TTC549 (cell line): Measurements from ENCODE around the gene RRP1B.
"Not testable (repeated sequence)": the region's sequence is repeated elsewhere in the genome, so short reads cannot be mapped to it uniquely, and the experiment has no call there.

ENCODE experiments used
- FAIRE-seq: peaks from 2 replicates; lab custom pipeline; 2012; peaks lifted over from hg19 to GRCh38; lab: Jason Lieb, UNC

Gene RRP1B

DNA sequence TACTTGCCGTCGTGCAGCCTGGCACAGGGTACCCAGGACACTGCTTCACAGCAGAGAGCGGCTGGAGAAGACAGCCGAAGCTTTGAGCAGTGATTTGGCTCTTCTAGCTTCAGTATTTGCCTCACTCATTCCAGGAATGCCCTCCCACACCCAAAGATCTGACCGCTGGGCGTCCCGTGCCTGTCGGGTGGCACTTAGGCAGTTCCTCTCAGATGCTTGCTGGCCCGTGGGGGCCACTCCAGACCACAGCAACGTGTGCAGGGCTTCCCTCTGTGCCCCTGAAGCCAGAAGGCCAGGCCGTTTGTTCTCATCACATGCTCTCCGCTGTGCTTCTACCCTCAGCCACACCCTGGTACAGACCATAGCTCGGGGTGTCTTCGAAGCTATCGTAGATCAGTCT, 17.0 kb downstream of the RRP1B start:
- no peak for FAIRE-seq

DNA sequence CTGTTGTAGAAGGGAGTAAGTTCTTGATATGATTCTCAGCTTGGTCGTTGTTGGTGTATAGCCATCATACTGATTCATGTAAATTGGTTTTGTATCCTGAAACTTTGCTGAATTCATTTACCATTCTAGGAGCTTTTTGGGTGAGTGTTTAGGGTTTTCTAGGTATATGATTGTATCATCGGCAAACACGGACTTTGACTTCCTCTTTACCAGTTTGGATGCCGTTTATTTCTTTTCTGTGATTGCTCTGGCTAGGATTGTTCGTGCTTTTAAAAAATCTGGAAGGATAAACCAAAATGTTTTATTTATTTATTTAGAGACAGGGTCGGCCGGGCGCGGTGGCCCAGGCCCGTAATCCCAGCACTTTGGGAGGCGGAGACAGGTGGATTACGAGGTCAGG, 20.6 kb downstream of the RRP1B start:
- no peak for FAIRE-seq

DNA sequence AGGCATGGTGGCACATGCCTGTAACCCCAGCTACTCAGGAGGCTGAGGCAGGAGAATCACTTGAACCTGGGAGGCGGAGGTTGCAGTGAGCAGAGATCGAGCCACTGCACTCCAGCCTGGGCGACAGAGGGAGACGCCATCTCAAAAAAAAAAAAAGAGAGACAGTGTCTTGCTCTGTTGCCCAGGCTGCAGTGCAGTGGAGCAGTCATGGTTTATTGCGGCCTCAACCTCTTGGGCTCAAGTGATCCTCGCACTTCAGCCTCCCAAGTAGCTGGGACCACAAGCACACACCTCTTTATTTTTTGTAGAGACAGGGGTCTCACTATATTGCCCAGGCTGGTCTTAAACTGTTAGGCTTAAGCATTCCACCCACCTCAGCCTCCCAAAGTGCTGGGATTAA, 21.1 kb downstream of the RRP1B start:
- not testable (repeated sequence) for FAIRE-seq

DNA sequence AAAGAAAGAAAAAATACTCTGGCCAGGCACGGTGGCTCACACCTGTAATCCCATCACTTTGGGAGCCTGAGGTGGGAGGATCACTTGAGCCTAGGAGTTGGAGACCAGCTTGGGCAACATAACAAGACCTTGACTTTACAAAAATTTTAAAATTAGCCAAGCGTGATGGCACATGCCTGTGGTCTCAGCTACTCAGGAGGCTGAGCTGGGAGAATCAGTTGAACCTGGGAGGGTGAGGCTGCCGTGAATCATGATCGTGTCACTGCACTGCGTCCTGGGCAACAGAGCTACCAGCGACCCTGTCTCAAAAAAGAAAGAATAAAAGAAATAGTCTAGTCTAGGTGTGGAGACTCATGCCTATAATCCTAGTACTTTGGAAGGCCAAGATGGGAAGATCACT, 22.3 kb downstream of the RRP1B start:
- no peak for FAIRE-seq

DNA sequence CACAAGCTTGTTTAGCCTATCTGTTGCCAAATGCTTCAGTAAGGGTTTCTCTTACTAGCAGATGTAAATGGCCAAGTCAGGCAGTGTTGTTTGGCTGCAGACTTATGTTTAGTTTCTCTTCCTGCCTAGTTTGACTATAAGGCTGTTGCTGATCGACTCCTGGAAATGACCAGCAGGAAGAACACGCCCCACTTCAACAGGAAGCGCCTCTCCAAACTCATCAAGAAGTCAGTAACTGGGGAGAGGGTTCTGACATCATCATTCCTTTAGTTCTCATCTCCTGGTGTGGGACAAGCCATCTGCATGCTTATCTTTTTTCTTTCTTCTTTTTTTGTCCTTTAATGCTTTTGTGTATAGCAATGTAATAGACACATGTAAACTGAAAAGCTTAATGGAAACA, 25.1 kb downstream of the RRP1B start:
- FAIRE-seq: no peak

DNA sequence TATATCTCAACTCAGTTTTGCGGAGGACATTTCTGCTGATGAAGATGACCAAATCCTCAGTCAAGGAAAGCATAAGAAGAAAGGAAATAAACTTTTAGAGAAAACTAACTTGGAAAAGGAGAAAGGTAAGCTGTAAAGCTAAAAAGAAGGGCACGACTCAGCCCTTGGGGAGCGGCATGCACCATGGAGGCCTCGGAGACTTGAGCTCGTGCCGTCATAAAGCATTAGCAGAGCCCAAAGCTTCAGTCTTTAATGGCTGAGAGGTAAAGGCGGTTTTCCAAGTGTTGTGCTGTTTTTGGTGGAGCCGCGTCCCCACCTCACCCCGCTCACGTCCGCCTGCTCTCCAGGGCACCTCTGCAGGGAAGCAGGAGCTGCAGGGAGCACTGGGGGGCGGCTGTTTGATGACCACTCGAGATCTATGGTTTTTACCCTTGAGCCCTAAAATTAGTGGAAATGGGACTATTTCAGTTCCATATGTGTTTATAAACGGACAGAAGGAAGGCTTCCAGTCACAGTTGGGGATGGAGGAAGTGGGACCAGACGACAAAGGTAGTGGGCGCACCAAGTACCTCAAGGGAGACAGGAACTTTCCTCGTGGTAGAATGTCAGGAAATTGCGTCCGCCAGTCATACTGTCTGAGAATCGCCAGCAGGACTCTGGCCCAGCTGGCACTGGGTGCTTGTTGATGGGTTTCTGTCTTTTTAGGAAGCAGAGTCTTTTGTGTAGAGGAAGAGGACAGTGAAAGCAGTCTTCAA, 27.6 kb downstream of the RRP1B start:
- FAIRE-seq: no peak

DNA sequence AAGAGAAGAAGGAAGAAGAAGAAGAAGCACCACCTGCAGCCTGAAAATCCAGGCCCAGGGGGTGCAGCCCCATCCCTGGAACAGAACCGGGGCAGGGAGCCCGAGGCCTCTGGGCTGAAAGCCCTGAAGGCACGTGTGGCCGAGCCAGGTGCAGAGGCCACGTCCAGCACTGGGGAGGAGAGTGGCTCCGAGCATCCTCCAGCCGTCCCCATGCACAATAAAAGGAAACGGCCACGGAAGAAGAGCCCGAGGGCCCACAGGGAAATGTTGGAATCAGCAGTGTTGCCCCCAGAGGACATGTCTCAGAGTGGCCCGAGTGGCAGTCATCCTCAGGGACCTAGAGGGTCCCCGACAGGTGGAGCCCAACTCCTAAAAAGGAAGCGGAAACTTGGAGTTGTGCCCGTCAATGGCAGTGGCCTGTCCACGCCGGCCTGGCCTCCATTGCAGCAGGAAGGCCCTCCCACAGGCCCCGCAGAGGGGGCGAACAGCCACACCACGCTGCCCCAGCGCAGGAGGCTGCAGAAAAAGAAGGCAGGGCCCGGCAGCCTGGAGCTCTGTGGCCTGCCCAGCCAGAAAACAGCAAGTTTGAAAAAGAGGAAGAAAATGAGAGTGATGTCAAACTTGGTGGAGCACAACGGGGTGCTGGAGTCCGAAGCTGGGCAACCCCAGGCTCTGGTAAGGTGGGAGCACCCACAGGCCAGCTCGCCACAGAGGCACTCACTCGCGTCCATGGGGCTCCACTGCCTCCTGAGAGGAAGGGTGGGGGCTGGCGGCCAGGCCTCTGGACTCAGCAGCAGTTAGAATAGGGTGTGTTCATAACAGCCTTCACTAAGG, 28.4 kb downstream of the RRP1B start:
- no peak for FAIRE-seq

DNA sequence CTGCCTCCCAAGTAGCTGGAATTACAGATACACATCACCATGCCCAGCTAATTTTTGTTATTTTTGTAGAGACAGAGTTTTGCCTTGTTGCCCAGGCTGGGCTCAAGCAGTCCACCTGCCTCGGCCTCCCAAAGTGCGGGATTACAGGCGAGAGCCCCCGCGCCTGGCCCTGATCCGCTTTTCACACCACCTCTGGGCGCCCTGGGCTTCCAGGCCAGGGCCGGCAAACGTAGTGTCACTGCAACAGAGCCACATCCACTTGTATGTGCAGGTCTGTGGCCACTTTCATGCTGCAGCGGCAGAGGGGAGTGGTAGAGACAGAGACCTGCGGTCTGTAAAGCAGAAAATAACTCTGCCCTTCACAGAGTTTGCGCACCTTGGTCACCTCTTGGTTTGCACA, 29.5 kb downstream of the RRP1B start:
- FAIRE-seq: no peak

DNA sequence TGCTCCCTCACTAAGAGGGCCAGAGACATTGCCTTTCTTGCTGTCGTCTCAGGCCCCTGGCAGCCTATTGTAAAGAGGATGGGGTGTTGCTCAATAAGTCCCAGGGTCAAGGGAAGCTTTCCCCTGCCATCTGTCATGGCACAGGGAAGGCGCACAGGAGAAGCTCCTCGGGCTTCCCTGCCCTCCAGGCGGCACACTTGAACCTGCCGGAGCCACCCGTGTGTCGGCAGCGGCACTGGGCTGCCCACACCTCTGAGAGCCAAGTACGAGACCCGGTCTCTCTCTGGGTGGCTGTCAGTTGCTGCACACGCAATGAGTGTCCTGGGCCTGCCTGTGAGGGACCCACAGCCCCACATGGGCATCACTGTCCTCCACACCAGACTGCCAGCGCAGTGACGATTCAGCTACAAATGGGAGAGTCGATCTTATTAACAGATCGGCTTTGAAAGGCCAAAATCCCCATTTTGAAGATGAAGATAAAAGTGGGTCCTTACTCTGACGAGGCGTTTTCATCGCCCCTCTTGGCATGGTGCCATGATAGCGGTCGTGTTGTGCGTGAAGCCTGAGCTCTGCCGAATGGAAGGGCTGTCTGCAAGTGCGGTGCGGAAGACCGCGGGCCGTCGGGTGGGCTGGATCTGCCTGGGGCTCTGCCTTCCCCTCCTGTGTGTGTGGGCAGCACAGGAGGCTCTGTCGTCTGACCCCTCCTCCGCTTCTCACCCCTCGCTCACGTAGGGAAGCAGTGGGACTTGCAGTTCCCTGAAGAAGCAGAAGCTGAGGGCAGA, 30.4 kb downstream of the RRP1B start:
- FAIRE-seq: no peak

DNA sequence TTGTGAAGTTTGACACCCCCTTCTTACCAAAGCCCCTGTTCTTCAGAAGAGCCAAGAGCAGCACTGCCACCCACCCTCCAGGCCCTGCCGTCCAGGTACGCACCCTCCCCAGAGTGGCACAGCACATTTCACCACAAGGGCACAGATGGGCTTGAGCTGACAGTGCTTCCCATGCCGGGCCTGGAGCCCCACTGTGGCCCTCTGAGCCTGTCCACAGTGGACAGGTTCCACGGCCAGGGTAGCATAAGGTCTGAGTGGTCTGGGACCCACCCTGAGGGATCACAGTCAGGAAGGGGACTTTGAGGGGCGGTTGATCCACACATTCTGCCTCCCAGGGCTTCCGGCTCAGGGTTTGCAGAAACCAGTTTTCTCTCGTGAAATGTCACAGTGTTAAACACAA, 31.0 kb downstream of the RRP1B start:
- no peak for FAIRE-seq

DNA sequence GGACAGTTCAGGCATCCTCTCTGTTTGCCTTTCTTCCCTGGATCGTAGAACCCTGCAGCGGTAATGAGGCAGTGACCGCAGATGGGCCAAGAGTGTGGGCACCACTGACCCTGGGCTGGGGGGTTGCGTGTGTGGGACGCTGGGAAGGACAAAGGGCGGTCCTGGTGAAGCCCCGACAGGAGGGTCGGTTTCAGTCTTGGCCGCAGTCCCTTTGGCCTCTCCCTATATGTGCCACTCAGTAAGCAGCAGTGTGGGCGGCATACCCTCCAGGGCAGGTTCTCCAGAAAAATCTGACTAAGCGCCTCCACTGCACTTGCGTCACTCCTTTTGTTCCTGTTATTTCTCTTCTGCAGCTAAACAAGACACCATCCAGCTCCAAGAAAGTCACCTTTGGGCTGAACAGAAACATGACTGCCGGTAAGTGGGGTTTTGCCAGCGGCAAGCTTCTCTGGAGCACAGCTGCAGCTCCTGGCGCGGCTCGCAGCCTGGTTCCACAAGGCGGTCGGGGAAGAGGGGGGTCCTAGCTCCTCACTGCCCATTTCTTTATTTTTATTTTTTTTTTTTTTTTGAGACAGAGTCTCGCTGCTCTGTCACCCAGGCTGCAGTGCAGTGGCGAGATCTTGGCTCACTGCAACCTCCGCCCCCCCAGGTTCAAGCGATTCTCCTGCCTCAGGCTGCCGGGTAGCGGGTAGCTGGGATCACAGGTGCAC, 31.9 kb downstream of the RRP1B start:
- FAIRE-seq: no peak

DNA sequence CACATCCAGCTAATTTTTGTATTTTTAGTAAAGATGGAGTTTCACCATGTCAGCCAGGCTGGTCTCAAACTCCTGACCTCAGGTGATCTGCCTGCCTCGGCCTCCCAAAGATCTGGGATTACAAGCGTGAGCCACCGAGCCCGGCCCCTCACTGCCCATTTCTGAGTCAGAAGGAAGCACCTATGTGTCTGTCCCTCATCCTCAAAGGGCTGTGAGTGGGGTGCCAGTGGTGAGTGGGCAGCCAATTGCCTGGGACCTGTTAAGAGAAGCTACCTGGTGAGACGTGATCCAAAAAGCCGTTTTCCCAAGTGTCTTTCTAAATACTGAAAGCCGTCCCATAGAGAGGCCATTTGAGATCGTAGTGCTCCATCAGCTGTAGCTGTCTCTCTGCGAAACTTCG, 32.4 kb downstream of the RRP1B start:
- no peak for FAIRE-seq

DNA sequence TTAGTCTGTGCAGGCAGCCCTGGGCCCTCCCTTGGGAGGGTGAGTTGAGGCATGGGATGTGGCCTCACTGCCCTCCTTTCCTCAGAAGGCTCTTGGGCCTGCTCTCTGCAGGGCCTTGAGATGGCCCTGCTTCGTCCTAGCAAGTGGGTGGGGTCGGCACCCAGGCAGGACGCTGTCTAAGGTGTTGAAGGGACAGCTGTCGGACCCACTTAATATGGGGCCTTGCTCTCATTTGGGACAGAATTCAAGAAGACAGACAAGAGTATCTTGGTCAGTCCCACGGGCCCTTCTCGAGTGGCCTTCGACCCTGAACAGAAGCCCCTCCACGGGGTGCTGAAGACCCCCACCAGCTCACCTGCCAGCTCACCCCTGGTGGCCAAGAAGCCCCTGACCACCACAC, 33.6 kb downstream of the RRP1B start:
- FAIRE-seq: no peak

DNA sequence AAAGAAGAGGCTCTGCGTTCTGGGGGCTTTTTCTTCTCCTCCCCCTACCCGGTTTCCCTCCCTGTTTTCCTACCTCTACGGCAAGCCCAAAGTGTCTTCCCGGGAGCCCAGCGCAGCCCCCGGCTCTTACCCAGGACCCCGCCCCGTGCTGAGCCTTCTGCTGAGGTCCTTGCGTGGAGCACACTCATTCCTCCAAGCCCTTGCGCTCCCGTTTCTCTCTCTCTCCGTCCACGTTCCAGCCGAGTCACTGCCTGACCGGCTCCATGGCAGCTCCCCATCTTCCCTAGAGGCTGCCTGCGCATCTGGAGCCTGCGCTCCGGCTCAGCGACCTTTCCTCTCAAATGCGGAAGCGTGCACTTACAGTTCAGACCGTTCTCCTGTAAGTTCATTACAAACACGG, 34.6 kb downstream of the RRP1B start:
- FAIRE-seq: no peak

DNA sequence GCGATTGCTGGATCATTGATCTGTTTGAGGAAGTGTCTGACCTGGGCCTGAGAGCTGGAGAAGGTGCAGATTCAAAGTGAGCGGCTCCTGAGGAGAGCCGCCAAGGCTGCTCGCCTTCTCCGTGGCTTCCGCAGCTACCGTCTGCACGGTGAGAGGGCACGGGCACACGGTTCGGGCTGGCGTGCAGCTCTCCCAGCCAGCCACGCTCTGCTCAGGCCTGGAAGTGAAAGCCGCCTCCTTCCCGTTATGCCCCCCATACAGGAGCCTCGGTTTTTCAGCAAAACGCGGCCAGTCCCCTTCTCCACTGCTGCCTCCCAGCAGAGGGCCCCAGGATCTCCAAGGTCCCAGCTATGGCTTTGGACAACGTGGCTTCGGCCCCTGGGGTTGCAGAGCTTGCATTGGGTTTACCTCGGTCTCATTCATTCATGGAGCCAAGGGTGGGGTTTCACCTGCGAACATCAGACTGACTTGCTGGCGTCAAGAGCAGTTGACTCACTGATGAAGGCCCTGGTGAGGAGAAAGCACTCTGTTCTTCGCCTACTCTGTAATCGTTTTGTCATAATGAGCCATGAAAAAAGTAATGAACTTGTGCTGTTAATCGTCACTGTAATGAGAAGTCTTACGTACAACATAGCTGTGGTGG, 35.2 kb downstream of the RRP1B start:
- FAIRE-seq: no peak

DNA sequence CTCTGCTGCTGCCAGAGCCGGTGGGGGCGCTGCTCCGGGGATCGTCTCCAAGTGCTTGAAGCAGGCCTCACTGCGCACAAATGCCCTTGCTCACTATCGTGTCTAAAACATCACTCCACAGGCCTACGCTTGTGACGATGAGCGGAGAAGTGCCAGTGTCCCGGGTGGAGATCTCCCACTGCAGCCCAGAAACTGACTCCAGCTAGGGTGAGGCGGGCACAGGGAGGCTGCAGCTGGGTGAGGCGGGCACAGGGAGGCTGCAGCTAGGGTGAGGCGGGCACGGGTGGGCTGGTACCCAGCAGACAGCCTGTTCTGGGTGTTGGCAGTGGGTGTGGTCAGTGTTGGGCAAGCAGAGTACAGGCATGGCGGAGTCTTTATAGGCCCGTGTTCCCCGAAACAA, 36.9 kb downstream of the RRP1B start:
- FAIRE-seq: no peak

DNA sequence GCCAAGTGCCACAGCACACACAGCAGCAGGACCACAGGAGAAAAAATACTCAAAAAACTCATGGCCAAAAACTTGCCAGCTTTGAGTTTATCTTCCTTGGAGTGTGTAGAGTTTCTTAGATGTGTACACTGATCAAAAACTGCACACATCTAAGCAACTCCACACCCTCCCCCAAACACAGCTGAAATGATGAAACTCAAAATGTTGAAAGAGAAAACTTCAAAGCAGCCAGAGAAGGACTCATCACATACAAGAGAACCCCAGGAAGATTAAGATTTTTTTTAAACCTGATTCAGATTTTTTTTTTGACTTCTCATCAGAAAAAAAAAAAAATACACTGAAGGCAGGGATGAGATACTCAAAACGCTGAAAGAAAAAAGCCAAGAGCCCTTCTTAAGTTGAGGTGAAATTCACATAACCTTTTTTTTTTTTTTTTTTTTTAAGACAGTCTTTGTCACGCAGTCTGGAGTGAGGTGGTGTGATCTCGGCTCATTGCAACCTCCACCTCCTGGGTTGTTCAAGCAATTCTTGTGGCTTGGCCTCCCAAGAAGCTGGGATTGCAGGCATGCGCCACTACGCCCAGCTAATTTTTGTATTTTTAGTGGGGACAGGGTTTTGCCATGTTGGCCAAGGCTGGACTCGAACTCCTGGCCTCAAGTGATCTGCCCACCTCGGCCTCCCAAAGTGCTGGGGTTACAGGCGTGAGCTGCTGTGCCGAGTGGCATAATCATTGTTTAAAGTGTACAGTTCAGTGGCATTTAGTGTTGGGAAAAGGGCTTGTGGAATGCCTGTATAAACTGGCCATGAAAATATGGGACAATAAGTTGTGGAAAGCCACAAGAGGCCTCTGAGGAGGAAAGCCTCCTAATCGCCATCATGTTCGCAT, 38.6 kb downstream of the RRP1B start:
- no peak for FAIRE-seq

DNA sequence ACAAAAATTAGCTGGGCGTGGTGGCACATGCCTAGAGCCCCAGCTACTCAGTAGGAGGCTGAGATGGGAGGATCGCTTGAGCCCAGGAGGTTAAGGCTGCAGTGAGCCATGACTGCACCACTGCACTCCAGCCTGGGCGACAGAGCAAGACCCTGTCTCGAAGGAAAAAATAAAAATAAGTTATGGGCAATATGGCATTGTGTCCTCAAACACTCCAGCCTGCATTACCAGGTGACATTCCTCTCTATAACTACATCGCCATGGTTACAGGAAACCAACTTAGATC, 40.1 kb downstream of the RRP1B start:
- FAIRE-seq: not testable (repeated sequence)

DNA sequence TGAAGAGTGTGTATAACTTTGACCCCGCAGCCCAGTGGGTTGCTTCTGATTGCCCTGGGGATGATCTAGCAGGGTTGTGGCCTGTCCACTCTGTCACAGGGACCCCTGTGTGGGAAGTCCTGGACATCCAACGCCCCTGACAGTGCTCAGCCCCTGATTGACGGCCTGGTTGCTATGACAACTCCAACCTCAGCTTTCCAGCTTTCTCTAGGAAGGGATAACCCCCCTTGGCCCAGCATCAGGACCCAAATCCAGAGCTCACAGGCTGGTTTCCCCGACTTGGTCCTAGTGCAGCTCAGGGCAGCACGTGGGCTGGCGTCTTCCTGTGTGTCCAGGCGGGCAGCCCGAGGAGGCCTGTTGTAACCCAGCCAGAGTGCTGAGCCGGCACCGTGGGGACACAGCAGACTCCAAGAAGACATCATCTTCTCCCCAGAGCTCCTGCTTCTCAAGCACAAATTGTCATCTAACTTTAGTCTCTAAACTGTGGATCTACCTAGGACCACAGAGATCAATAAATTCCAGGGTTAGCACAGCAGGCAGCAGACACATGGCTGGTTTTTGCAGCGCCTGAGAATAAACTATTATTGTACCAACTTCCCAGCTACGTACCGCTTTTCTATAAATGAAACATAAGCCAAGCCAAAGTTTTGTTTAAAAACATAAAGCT, 40.7 kb downstream of the RRP1B start:
- no peak for FAIRE-seq

DNA sequence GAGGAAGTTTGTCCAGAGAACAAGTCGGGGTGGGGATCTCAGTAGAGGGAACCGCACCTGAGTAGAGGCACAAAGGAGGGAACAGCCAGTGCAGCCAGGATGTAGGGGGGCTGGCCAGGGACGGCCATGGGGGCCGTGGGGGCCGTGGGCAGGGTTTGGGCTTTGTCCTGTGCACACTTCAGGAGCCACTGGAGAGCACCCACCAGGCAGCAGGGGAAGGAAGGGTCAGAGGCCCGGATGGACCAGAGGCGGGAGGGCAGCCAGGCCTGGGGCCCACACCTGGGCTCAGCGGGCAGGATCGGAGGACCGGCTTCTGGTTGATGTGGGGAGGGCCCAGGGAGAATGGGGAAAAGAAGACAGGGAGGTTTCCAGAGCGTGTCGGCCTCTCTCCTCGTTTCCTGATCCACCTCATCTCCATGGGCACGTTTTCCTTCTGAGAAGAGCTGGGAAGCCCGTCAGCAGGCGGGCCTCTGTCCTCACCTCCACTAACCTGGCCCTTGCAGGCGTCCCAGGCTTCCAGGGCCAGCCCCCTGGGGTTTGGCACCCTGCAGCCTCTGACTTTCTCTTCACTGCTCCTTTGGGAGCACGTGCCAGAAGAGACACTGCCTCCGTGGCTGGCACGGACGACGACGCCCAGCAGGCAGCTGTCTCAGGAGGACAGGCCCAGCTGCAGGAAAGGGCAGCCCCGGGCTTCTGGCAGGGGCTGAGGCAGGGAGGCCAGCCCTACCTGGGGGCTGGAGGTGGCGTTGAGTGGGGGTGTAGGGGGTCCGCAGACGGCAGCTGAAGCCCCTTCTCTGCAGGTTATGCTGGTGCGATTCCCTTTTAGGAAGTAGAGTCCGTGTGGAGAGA, 42.8 kb downstream of the RRP1B start:
- no peak for FAIRE-seq
